Iris pigment epithelial cell (primary cell): Measurements from ENCODE around the gene ADAMTSL1.

Experiments
- DNase-seq: peaks from one replicate; pipeline ENCODE4 v3.0.0-alpha.2; 2011; ENCODE audit warnings: low read depth

Gene ADAMTSL1

GRCh38 chr9:18775241-18775640, 301.3 kb downstream of the ADAMTSL1 start:
- DNase-seq = no peak

- no peak for DNase-seq
Observed at GRCh38 chr9:18775930-18776329, 302.0 kb downstream of the ADAMTSL1 start.

- no peak for DNase-seq
Observed at GRCh38 chr9:18776836-18777820, 303.2 kb downstream of the ADAMTSL1 start.

DNA sequence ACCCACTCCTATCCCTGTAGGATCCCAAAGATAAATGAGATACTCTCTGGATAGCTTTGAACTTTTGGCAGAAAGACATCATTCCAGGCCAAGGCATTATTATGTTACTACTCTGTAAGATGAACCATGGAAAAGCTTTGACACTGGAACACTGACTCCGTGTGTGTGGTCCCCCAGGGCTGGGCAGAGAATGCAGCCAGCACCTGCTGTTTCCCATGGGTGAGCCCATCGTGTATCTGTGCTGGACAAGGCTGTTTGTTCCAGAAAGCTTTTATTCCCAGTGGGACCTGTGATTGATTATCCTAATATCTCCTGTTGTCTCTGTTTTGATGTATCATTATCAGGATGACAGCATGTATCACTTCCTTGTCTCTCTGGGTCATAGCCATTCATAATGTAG, 304.2 kb downstream of the ADAMTSL1 start:
- no peak for DNase-seq

DNA sequence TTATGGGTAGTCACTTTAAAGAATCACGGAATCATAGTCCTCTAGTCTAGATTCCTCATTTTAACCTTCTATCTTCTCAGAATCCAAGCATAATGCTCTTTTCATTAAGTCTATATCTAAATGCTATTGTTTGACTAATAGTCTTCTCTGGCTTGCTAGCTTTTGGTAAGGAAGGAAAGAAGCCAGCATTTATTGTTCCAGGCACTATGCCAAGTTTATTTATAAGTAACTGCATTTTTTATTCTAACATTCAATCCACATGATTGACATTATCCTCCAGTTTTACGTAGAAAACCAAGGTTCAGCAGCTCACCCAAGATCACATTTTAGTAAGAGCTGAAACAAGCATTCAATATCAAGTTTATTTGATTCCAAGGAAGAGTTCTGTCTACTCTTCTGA, 304.9 kb downstream of the ADAMTSL1 start:
- no peak for DNase-seq

- DNase-seq = no peak
Observed at GRCh38 chr9:18783909-18784308, 310.0 kb downstream of the ADAMTSL1 start.

- no peak for DNase-seq
Observed at GRCh38 chr9:18785604-18786003, 311.7 kb downstream of the ADAMTSL1 start.

DNA sequence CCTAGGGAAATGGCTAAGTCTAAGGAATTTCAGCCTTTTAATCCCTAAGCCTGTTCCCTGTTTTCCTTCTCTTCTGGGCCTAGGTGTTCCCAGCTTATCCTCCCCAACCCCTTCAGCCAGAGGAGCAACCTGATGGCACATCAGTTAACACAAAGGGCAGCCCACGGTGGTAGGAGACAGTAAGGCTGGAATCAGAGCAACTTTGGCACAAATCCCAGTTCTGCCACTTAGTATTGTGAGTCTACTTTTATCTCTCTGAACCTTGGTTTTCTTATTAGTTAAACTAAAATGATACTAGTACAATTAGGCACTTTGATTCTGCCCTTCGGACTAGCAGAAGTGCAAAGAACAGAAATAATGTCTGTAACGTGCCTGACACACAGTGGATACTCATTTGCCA, 312.2 kb downstream of the ADAMTSL1 start:
- no peak for DNase-seq

- DNase-seq = peak; percentile 10
Observed at GRCh38 chr9:18786911-18787650, 313.1 kb downstream of the ADAMTSL1 start.

- DNase-seq = no peak
Observed at GRCh38 chr9:18788256-18788655, 314.3 kb downstream of the ADAMTSL1 start.

DNA sequence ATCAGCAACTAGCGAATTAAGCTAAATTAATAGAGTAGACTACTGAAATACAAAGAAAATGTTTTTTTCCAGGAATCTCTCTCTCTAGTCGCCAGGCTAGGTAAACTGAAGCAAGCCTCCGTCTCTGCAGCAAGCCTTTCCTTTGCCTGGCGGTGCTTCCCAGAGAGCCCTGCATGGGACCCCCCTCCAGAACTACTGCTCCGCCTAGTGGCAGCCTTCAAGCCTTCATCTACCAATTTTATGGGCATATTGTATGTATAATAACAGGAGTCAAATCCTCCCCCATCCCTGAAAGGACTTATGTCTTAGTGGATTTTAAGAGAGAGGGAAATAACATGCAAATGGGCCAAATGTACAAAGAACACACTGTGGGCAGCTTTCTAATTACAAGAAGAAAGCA, 317.1 kb downstream of the ADAMTSL1 start:
- DNase-seq = peak; percentile 12

DNA sequence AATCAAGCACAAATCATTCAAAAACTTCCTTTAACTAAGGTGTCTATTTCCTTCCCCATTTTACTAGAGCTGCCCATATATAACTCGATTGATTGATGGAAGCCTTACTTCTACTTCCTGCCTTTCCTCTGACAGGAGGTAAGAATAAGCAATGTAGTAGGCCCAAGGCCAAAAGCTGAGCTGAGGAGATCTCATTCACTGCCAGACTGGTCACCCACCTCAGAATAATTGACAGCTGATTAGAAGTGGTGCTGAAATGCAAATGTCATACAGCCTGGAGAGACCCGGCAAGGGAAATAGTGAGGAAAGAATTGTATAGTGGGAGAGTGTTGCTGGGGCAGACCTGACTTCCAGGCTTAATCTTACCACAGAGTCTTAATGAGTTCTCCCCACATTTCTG, 319.2 kb downstream of the ADAMTSL1 start:
- DNase-seq = no peak

- peak; percentile 77 for DNase-seq
Observed at GRCh38 chr9:18795947-18796671, 322.2 kb downstream of the ADAMTSL1 start.

DNA sequence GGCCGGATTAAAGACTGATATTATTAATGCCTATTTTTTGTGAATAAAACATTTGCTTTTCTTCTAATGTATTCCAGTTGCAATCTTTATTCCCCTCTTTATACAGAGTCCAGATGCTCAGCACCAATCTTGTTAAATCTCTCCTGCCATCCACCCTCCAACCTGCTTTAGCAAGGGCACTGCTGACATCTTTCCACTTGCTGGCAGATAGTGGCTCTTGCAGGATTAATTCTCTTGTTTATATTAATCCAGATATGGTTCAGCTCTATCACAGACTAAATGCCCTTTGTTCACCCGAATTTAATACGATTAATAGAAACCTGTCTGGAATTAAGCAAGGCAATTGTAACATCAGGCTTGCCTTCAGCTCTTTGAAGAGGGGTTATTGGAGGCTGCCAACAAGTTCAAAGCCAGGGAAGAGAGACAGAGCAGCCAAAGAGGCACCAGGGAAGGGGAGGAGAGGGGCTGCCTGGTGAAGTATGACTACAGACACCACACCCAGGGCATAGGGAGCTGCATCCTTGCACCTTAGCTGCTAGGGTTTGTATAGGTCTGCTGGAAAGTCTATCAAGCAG, 322.8 kb downstream of the ADAMTSL1 start:
- no peak for DNase-seq

DNA sequence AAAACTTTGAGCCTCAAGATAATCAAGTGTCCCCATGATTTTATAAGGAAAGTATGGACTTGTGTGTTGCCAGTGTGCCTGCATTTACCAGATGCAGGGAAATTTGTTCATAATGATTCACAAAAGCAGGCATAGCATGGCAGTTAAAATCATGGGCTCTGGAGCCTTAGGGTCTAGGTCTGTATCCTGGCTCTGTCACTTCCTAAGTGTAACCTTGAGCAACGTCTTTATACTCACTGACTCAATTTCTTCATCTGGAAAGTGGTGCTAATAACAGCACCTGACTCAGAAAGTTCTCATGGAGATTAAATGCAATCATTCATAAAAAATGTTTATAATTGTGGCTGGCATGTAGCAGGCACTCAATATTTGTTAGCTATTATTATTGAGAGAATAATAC, 324.2 kb downstream of the ADAMTSL1 start:
- peak; percentile 17 for DNase-seq

DNA sequence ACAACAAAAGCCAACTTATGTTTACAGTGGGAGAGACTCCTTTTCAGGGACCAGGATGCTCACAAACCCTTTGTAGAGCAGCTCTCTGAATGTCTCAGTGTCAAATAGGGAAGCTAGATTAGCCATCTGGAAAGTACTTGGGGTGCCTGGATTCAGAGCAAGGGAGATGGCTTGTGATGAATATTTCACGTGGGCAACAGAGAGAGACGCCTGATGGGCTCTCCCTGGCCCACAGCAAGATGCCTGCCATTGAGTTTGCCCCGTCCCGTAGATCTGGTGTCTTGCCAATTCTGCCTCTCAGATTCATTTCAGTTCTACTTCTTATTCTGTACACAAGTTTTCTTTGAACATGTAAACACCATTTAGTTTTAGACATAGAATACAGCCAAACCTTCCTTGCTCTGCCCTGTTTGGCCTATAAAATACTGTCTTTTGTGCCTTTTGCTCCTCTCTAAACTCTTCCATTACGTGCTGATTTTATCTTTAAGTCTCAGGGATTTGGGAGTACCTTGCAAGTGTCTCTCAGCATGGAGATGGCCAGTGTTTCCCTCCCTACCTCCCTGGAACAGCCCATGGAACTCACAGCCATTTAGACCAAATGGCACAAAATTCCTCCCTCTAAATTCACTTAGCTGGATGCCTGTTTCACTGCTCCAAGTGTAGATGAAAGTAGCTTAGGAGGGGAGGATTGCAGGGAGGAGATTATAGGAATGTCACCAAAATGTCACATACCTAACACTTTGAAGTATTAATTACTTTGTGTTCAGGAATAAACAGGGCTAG, 324.7 kb downstream of the ADAMTSL1 start:
- DNase-seq = no peak

- no peak for DNase-seq
Observed at GRCh38 chr9:18799428-18799827, 325.5 kb downstream of the ADAMTSL1 start.

DNA sequence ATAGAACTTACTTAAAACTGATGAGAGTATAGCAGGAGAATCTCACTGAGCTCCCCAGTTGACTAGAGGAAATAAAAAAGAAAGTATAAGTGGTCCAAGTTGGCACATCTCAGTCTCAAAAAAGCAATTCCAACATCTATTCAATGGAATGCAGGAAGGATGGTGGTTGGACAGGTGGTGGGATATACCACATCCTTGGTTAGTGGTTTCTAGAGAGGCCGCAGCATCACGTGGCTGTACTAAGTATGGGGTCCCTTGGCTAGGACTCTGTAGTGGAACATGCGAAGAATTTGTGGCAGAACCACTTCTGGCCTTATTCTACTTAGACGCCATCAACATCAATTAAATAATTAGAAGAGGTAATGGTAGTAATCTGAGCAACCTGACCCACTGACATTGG, 326.6 kb downstream of the ADAMTSL1 start:
- DNase-seq = no peak

DNA sequence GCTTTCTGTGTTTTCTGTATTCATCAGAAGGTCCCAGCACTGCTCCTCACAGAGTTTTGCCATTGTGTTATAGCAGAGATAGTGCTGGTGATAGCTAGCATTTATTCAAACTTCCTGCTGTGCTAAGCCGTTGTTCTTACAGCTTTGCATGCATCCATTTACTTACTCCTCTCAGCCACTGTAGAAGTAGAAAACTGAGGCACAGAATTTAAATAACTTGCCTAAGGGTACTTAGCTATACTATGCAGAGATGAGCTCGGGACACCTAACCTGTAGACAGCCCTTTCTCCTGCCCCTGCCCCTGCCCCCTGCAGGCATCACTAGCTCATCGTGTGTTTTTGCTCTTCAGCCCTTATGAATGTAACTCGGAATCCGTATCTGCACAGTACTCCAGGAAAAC, 331.4 kb downstream of the ADAMTSL1 start:
- no peak for DNase-seq

- no peak for DNase-seq
Observed at GRCh38 chr9:18806232-18807080, 332.5 kb downstream of the ADAMTSL1 start.
